Measurements from ENCODE around the gene NEUROG2. TPM values are rescaled to one million over a fixed set of nuclear protein-coding genes. Genes with fewer than 3 reads are reported as not detected.

The NEUROG2 gene
- polyA plus RNA-seq (2011; rRNA removed) (not detected in 2 replicates), polyA minus RNA-seq (2011; rRNA and poly(A)+ RNA removed) (not detected in 2 replicates)

- Histone ChIP-seq H3K36me3 (ENCODE audit: control insufficient read depth, insufficient read depth, low read length) (no peaks in the 10 kb centered on the region), H3K27me3 (ENCODE audit: control insufficient read depth, insufficient read depth, low read length) (peaks cover 64% of the 10 kb centered on the region), H3K4me3 (ENCODE audit: low read depth, low read length) (peak within 1 kb of the TSS; percentile 36)
- no peak for TF ChIP-seq CTCF (IDR thresholded peaks at IDR 0.05; ENCODE audit: insufficient read depth, low read depth, low read length)
- DNase-seq (ENCODE audit: low read depth): no peak
- ChIA-PET POLR2A (interaction anchor here (0.6 kb wide), 1 partner anchor 48 kb away, joined by 3 read pairs; no protein-coding TSS in a partner anchor), CTCF (interaction anchor here (0.6 to 1.8 kb wide), 4 partner anchors 8 to 187 kb away, joined by 3 to 6 read pairs (median 4); no protein-coding TSS in a partner anchor)
Observed at GRCh38 chr4:112516066-112516470, at the start of gene NEUROG2. Gene NEUROG2, minus strand, starts transcription at chr4:112516180. Its CDS starts 705 bp downstream, at chr4:112515475.

DNA sequence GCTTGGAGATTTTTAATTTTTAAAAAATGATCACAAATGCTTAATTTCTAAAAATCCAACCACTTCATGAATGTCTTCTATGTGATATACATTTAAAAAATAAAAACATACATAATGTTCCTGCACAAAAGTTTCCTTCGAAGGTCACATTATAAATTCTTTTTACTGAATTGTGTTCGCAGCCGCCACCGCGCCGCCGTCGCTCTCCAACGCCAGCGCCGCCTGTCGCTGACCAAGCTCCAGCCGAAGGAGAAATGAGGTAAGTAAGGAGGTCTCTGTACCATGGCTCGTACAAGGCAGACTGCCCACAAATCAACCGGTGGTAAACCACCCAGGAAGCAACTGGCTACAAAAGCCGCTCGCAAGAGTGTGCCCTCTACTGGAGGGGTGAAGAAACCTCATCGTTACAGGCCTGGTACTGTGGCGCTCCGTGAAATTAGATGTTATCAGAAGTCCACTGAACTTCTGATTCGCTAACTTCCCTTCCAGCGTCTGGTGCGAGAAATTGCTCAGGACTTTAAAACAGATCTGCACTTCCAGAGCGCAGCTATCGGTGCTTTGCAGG, 48.8 kb upstream of the NEUROG2 start:
- no peak for DNase-seq (ENCODE audit: low read depth)
- TF ChIP-seq CTCF (IDR thresholded peaks at IDR 0.05; ENCODE audit: insufficient read depth, low read depth, low read length): no peak
- Histone ChIP-seq H3K36me3 (ENCODE audit: control insufficient read depth, insufficient read depth, low read length) (no peaks in the 10 kb centered on the region), H3K4me3 (ENCODE audit: low read depth, low read length) (no peak overlapping the region), H3K27me3 (ENCODE audit: control insufficient read depth, insufficient read depth, low read length) (no peaks in the 10 kb centered on the region)
- ChIA-PET POLR2A (no interaction called here), CTCF (no interaction called here)

- CTCF ChIA-PET: interaction anchor here (0.6 kb wide), 1 partner anchor 37 kb away, joined by 3 read pairs; no protein-coding TSS in a partner anchor
- POLR2A ChIA-PET: interaction anchor here (0.6 kb wide), 1 partner anchor 48 kb away, joined by 3 read pairs; the partner anchor contains the start of gene NEUROG2
- DNase-seq (ENCODE audit: low read depth): no peak
- H3K4me3 ChIP-seq (ENCODE audit: low read depth, low read length): no peak overlapping the region
- H3K27me3 ChIP-seq (ENCODE audit: control insufficient read depth, insufficient read depth, low read length): no peaks in the 10 kb centered on the region
- H3K36me3 ChIP-seq (ENCODE audit: control insufficient read depth, insufficient read depth, low read length): no peaks in the 10 kb centered on the region
- no peak for TF ChIP-seq CTCF (IDR thresholded peaks at IDR 0.05; ENCODE audit: insufficient read depth, low read depth, low read length)
Observed at GRCh38 chr4:112563431-112564200, 47.6 kb upstream of the NEUROG2 start.

GRCh38 chr4:112562254-112562879, 46.4 kb upstream of the NEUROG2 start:
- no peaks in the 10 kb centered on the region for H3K27me3 ChIP-seq (ENCODE audit: control insufficient read depth, insufficient read depth, low read length)
- H3K36me3 ChIP-seq (ENCODE audit: control insufficient read depth, insufficient read depth, low read length): no peaks in the 10 kb centered on the region
- POLR2A ChIA-PET: no interaction called here
- no peak for DNase-seq (ENCODE audit: low read depth)
- TF ChIP-seq CTCF (IDR thresholded peaks at IDR 0.05; ENCODE audit: insufficient read depth, low read depth, low read length): no peak
- H3K4me3 ChIP-seq (ENCODE audit: low read depth, low read length): no peak overlapping the region
- CTCF ChIA-PET: no interaction called here

DNA sequence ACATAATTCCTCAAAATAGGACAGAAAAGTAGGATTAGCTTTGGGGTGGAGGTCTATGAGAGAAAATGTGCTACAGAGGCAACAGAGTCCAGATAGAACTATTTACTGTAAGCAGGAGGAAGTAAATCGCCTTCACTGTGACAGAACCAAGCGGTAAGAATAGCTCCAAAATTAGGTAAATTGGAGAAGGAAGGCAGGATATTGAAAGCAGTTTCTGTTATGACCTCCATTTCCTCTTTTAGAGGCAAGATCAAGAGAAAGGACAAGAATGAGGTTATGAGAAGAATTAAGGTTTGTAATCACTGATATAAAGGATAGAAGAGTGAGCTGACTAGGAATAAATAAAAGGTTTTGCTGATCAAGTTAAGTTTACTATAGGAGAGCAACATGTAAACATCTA, 44.1 kb upstream of the NEUROG2 start:
- no peak for DNase-seq (ENCODE audit: low read depth)
- TF ChIP-seq CTCF (IDR thresholded peaks at IDR 0.05; ENCODE audit: insufficient read depth, low read depth, low read length): no peak
- POLR2A ChIA-PET: no interaction called here
- Histone ChIP-seq H3K27me3 (ENCODE audit: control insufficient read depth, insufficient read depth, low read length) (no peaks in the 10 kb centered on the region), H3K4me3 (ENCODE audit: low read depth, low read length) (no peak overlapping the region), H3K36me3 (ENCODE audit: control insufficient read depth, insufficient read depth, low read length) (no peaks in the 10 kb centered on the region)
- CTCF ChIA-PET: interaction anchor here (0.6 kb wide), 1 partner anchor 254 kb away, joined by 3 read pairs; no protein-coding TSS in a partner anchor

Measured in BJ (cell line).